DND-41 (cell line): ENCODE results near the gene MFSD11.

Experiments
- ATAC-seq: fragments of 200-7000 bp; cut with Tn5 transposase; 3 replicates; pipeline ENCODE4 v1.9.1; 2021; ENCODE audit warnings: low read depth; ENCODE audit not compliant: insufficient read depth
- DNase-seq: peaks from one replicate; pipeline ENCODE4 v3.0.0-alpha.2; 2020
- H2AFZ ChIP-seq: 2 replicates; pipeline ENCODE4 v1.6.0; 2012; ENCODE audit warnings: low read depth, low read length
- H3K27ac ChIP-seq: 2 replicates; pipeline ENCODE4 v1.5.1; 2012; ENCODE audit warnings: low read length, inconsistent platforms
- H3K27me3 ChIP-seq: fragments of 200-600 bp; sonication (generic); 2 replicates; pipeline ENCODE4 v1.6.0; 2012; ENCODE audit warnings: low read length, mild to moderate bottlenecking, inconsistent platforms; ENCODE audit not compliant: insufficient read depth, poor library complexity
- H3K36me3 ChIP-seq: 2 replicates; pipeline ENCODE4 v1.5.1; 2012; ENCODE audit warnings: low read length, inconsistent platforms; ENCODE audit not compliant: insufficient read depth
- H3K4me1 ChIP-seq: 2 replicates; pipeline ENCODE4 v1.5.1; 2012; ENCODE audit warnings: mild to moderate bottlenecking, low read length; ENCODE audit not compliant: insufficient read depth
- H3K4me2 ChIP-seq: 2 replicates; pipeline ENCODE4 v1.6.0; 2012; ENCODE audit warnings: mild to moderate bottlenecking, moderate library complexity, low read length, inconsistent platforms; ENCODE audit not compliant: insufficient read depth
- H3K4me3 ChIP-seq, 2 experiments: fragments of 200-600 bp in 1 of 2; shearing (Covaris generic) in 1 of 2; 2 replicates each; pipeline ENCODE4 v1.5.1; 2012 to 2016; ENCODE audit warnings: inconsistent platforms in 2 of 2, low read length in 2 of 2, mild to moderate bottlenecking in 2 of 2, low read depth in 1 of 2, moderate library complexity in 1 of 2
- H3K79me2 ChIP-seq: 2 replicates; pipeline ENCODE4 v1.6.0; 2012; ENCODE audit warnings: low read length, inconsistent platforms; ENCODE audit not compliant: insufficient read depth
- H3K9ac ChIP-seq: 2 replicates; pipeline ENCODE4 v1.6.0; 2012; ENCODE audit warnings: low read depth, mild to moderate bottlenecking, inconsistent platforms, low read length, moderate library complexity
- H3K9me3 ChIP-seq: 2 replicates; pipeline ENCODE4 v1.5.1; 2012; ENCODE audit warnings: low read length, moderate library complexity, mild to moderate bottlenecking, inconsistent platforms; ENCODE audit not compliant: insufficient read depth, severe bottlenecking
- H4K20me1 ChIP-seq: 2 replicates; pipeline ENCODE4 v1.6.0; 2012; ENCODE audit warnings: low read length; ENCODE audit not compliant: insufficient read depth
- CTCF ChIP-seq: IDR thresholded peaks from 2 replicates; pipeline ENCODE4 v1.5.1; 2012; ENCODE audit warnings: borderline replicate concordance, low read length, moderate library complexity, mild to moderate bottlenecking; ENCODE audit not compliant: poor library complexity, severe bottlenecking; ENCODE audit errors: extremely low read depth
- EZH2 ChIP-seq: IDR thresholded peaks from 3 replicates; pipeline ENCODE4 v1.6.1; 2012; ENCODE audit warnings: borderline replicate concordance, low read depth, mild to moderate bottlenecking, moderate library complexity, low read length, inconsistent platforms; ENCODE audit not compliant: severe bottlenecking

The MFSD11 gene

GRCh38 chr17:76690596-76691280, 47.2 kb upstream of the MFSD11 start:
- H2AFZ ChIP-seq, result no peak overlapping the region
- ATAC-seq, result no peak
- TF ChIP-seq EZH2 (no peak), CTCF (no peak)
- no peak overlapping the region for H3K4me2 ChIP-seq
- no peak overlapping the region for H3K9ac ChIP-seq
- no peaks in the 10 kb centered on the region for H4K20me1 ChIP-seq
- H3K79me2 ChIP-seq, result no peaks in the 10 kb centered on the region
- H3K27me3 ChIP-seq, result no peaks in the 10 kb centered on the region
- H3K4me1 ChIP-seq, result no peaks in the 10 kb centered on the region
- H3K27ac ChIP-seq, result no peak overlapping the region
- DNase-seq, result no peak
- no peaks in the 10 kb centered on the region for H3K9me3 ChIP-seq
- no peak overlapping the region for H3K4me3 ChIP-seq
- H3K36me3 ChIP-seq, result no peaks in the 10 kb centered on the region

GRCh38 chr17:76691379-76692191, 46.3 kb upstream of the MFSD11 start:
- Histone ChIP-seq H3K36me3 (no peaks in the 10 kb centered on the region), H3K4me2 (no peak overlapping the region), H3K9me3 (no peaks in the 10 kb centered on the region), H2AFZ (no peak overlapping the region), H3K4me1 (no peaks in the 10 kb centered on the region), H4K20me1 (no peaks in the 10 kb centered on the region), H3K27me3 (no peaks in the 10 kb centered on the region), H3K79me2 (no peaks in the 10 kb centered on the region), H3K27ac (no peak overlapping the region), H3K4me3 (no peak overlapping the region), H3K9ac (no peak overlapping the region)
- TF ChIP-seq EZH2 (no peak), CTCF (no peak)
- ATAC-seq, result no peak
- DNase-seq, result no peak

GRCh38 chr17:76695059-76695831, 42.7 kb upstream of the MFSD11 start:
- DNase-seq, result no peak
- H3K79me2 ChIP-seq, result no peaks in the 10 kb centered on the region

More at GRCh38 chr17:76695059-76695831, 42.7 kb upstream of the MFSD11 start:
- no peaks in the 10 kb centered on the region for H3K4me1 ChIP-seq
- no peak overlapping the region for H2AFZ ChIP-seq
- TF ChIP-seq EZH2 (no peak), CTCF (no peak)
- ATAC-seq, result no peak
- no peak overlapping the region for H3K4me2 ChIP-seq
- H3K4me3 ChIP-seq, result no peak overlapping the region
- H3K9me3 ChIP-seq, result no peaks in the 10 kb centered on the region
- H4K20me1 ChIP-seq, result no peaks in the 10 kb centered on the region
- no peak overlapping the region for H3K9ac ChIP-seq
- H3K36me3 ChIP-seq, result no peaks in the 10 kb centered on the region
- no peaks in the 10 kb centered on the region for H3K27me3 ChIP-seq
- no peak overlapping the region for H3K27ac ChIP-seq
